NOMO-1 (cell line): ENCODE results near the gene MAPK9.

Experiments
- DNase-seq, 2 experiments: peaks; one replicate each; lab custom pipeline; 2025; ENCODE audit not compliant: unreplicated experiment in 2 of 2; lab: John Stamatoyannopoulos, UW

MAPK9 gene

GRCh38 chr5:180208038-180208434, 83.8 kb downstream of the MAPK9 start:
- no peak for DNase-seq

- no peak for DNase-seq
Observed at GRCh38 chr5:180207593-180207992, 84.3 kb downstream of the MAPK9 start.

GRCh38 chr5:180206993-180207392, 84.9 kb downstream of the MAPK9 start:
- DNase-seq: no peak

GRCh38 chr5:180205916-180206315, 86.0 kb downstream of the MAPK9 start:
- DNase-seq: no peak

GRCh38 chr5:180204276-180204819, 87.5 kb downstream of the MAPK9 start:
- no peak for DNase-seq

- DNase-seq: no peak
Observed at GRCh38 chr5:180202939-180203573, 88.8 kb downstream of the MAPK9 start.

- DNase-seq: no peak
Observed at GRCh38 chr5:180201051-180201987, 90.6 kb downstream of the MAPK9 start.

GRCh38 chr5:180199390-180199789, 92.5 kb downstream of the MAPK9 start:
- no peak for DNase-seq

- no peak for DNase-seq
Observed at GRCh38 chr5:180198208-180198607, 93.7 kb downstream of the MAPK9 start.

- DNase-seq: no peak
Observed at GRCh38 chr5:180197016-180197702, 94.7 kb downstream of the MAPK9 start.

- DNase-seq: no peak
Observed at GRCh38 chr5:180194410-180195345, 97.2 kb downstream of the MAPK9 start.

- DNase-seq: no peak
Observed at GRCh38 chr5:180193749-180194375, 98.0 kb downstream of the MAPK9 start.

- no peak for DNase-seq
Observed at GRCh38 chr5:180191716-180192115, 100.2 kb downstream of the MAPK9 start.

GRCh38 chr5:180187767-180188166, 104.1 kb downstream of the MAPK9 start:
- no peak for DNase-seq
